Smooth muscle cell of the brain vasculature (primary cell): ENCODE data around the gene ST6GALNAC3.
"Not testable (repeated sequence)": the region's sequence is repeated elsewhere in the genome, so short reads cannot be mapped to it uniquely, and the experiment has no call there.

Experiments
- DNase-seq: peaks from one replicate; pipeline ENCODE4 v3.0.0-alpha.2; 2012; ENCODE audit warnings: low read depth, low spot score

The ST6GALNAC3 gene

GRCh38 chr1:76627498-76627897 is 553.0 kb downstream of the ST6GALNAC3 start:
- DNase-seq: no peak

GRCh38 chr1:76627901-76628300 is 553.4 kb downstream of the ST6GALNAC3 start:
- DNase-seq: no peak

GRCh38 chr1:76632136-76632535 is 557.6 kb downstream of the ST6GALNAC3 start:
- DNase-seq: no peak

GRCh38 chr1:76635784-76636183 is 561.2 kb downstream of the ST6GALNAC3 start:
- DNase-seq: no peak

GRCh38 chr1:76639181-76639580 is 564.6 kb downstream of the ST6GALNAC3 start:
- no peak for DNase-seq

- no peak for DNase-seq
Observed at GRCh38 chr1:76640092-76640491, 565.5 kb downstream of the ST6GALNAC3 start.

- no peak for DNase-seq
Observed at GRCh38 chr1:76640723-76641122, 566.2 kb downstream of the ST6GALNAC3 start.

GRCh38 chr1:76644139-76644538 is 569.6 kb downstream of the ST6GALNAC3 start:
- no peak for DNase-seq

- DNase-seq: not testable (repeated sequence)
Observed at GRCh38 chr1:76652860-76653259, 578.3 kb downstream of the ST6GALNAC3 start.

GRCh38 chr1:76657623-76658022 is 583.1 kb downstream of the ST6GALNAC3 start:
- DNase-seq: no peak

GRCh38 chr1:76659171-76659940 is 584.8 kb downstream of the ST6GALNAC3 start:
- DNase-seq: no peak

GRCh38 chr1:76661531-76661930 is 587.0 kb downstream of the ST6GALNAC3 start:
- no peak for DNase-seq

GRCh38 chr1:76666499-76666898 is 592.0 kb downstream of the ST6GALNAC3 start:
- DNase-seq: no peak

GRCh38 chr1:76668046-76668445 is 593.5 kb downstream of the ST6GALNAC3 start:
- DNase-seq: no peak

- no peak for DNase-seq
Observed at GRCh38 chr1:76669131-76669530, 594.6 kb downstream of the ST6GALNAC3 start.

- DNase-seq: no peak
Observed at GRCh38 chr1:76669624-76670315, 595.2 kb downstream of the ST6GALNAC3 start.

GRCh38 chr1:76674689-76675210 is 600.2 kb downstream of the ST6GALNAC3 start:
- no peak for DNase-seq

- no peak for DNase-seq
Observed at GRCh38 chr1:76677416-76678405, 603.2 kb downstream of the ST6GALNAC3 start.

- no peak for DNase-seq
Observed at GRCh38 chr1:76679534-76680152, 605.1 kb downstream of the ST6GALNAC3 start.

- no peak for DNase-seq
Observed at GRCh38 chr1:76680651-76681050, 606.1 kb downstream of the ST6GALNAC3 start.

- DNase-seq: no peak
Observed at GRCh38 chr1:76682138-76682537, 607.6 kb downstream of the ST6GALNAC3 start.
